Endodermal cell (in vitro differentiated cells): ENCODE data around the gene GRIP1. TPM values are rescaled to one million over a fixed set of nuclear protein-coding genes. Genes with fewer than 3 reads are reported as not detected.

Source experiments
- DNase-seq: peaks from one replicate; pipeline ENCODE4 v3.0.0-alpha.2; 2017
- H3K27ac ChIP-seq: 2 replicates; pipeline ENCODE4 v1.5.1; 2013; ENCODE audit warnings: mild to moderate bottlenecking, low read depth, low read length, moderate library complexity
- H3K27me3 ChIP-seq: 2 replicates; pipeline ENCODE4 v1.6.1; 2013; ENCODE audit warnings: mild to moderate bottlenecking, low read length, moderate library complexity; ENCODE audit not compliant: insufficient read depth, control insufficient read depth, poor library complexity, severe bottlenecking
- H3K36me3 ChIP-seq: 2 replicates; pipeline ENCODE4 v1.7.0; 2013; ENCODE audit warnings: mild to moderate bottlenecking, low read length, moderate library complexity; ENCODE audit not compliant: control insufficient read depth, insufficient read depth
- H3K4me1 ChIP-seq: one replicate; pipeline ENCODE4 v1.7.0; 2013; ENCODE audit warnings: low read length; ENCODE audit not compliant: control insufficient read depth, insufficient read depth
- H3K4me3 ChIP-seq: 2 replicates; pipeline ENCODE4 v1.5.1; 2013; ENCODE audit warnings: mild to moderate bottlenecking, low read length, moderate library complexity
- H3K9ac ChIP-seq: 2 replicates; pipeline ENCODE4 v1.6.1; 2013; ENCODE audit warnings: mild to moderate bottlenecking, low read length, moderate library complexity; ENCODE audit not compliant: poor library complexity, severe bottlenecking; ENCODE audit errors: extremely low read depth
- H3K9me3 ChIP-seq: 2 replicates; pipeline ENCODE4 v1.6.1; 2013; ENCODE audit warnings: mild to moderate bottlenecking, low read length, moderate library complexity; ENCODE audit not compliant: control insufficient read depth
- H3K27ac Mint-ChIP-seq: 2 replicates; pipeline ENCODE4 v1.8.0; 2020; ENCODE audit warnings: mixed read lengths
- H3K27me3 Mint-ChIP-seq: 2 replicates; pipeline ENCODE4 v1.8.0; 2021; ENCODE audit warnings: mild to moderate bottlenecking, mixed read lengths; ENCODE audit not compliant: insufficient read depth
- H3K36me3 Mint-ChIP-seq: 2 replicates; pipeline ENCODE4 v1.8.0; 2020; ENCODE audit warnings: low read depth, mixed read lengths
- H3K4me1 Mint-ChIP-seq: 2 replicates; pipeline ENCODE4 v1.8.0; 2020; ENCODE audit warnings: mixed read lengths
- H3K4me3 Mint-ChIP-seq: 2 replicates; pipeline ENCODE4 v1.8.0; 2020; ENCODE audit warnings: mild to moderate bottlenecking, moderate library complexity, mixed read lengths
- H3K9me3 Mint-ChIP-seq: 2 replicates; pipeline ENCODE4 v1.8.0; 2020; ENCODE audit warnings: mild to moderate bottlenecking, mixed read lengths
- CTCF ChIP-seq: fragments of 200-600 bp; sonication (generic); conservative IDR thresholded peaks from 2 replicates; pipeline ENCODE4 v1.5.0; 2021; ENCODE audit warnings: antibody characterized with exemption, mild to moderate bottlenecking
- WGBS, 2 experiments: methylation state at CpG; one replicate each; pipeline versions ENCODE4 v1.1.5 to v1.1.7; 2013; ENCODE audit warnings: missing lambda C conversion rate in 2 of 2, mixed read lengths in 1 of 2; ENCODE audit not compliant: insufficient coverage in 1 of 2, insufficient read length in 1 of 2; 5-methylcytosine and 5-hydroxymethylcytosine counted together
- total RNA-seq, 2 donors: library from RNA; stranded (reverse); fragmentation: NEBNext Ultra II Directional in 1 of 2; extraction: Animal tissue kit (Norgen Biotek cat#: 25700) in 1 of 2; gene quantifications; 2 replicates in 1 of 2; 3 replicates in 1 of 2; pipeline ENCODE4 v1.2.1, GENCODE V29; 2021

Gene GRIP1
- total RNA-seq, 2 donors from 2014 or later: 41.0 to 47.6 TPM

- no peaks in the 10 kb centered on the region for H3K36me3 ChIP-seq
- no peaks in the 10 kb centered on the region for H3K27me3 ChIP-seq
- Mint-ChIP-seq H3K4me1 (no peaks in the 10 kb centered on the region), H3K36me3 (peaks cover 4% of the 10 kb centered on the region), H3K9me3 (no peaks in the 10 kb centered on the region), H3K4me3 (no peak overlapping the region), H3K27me3 (no peaks in the 10 kb centered on the region), H3K27ac (no peak overlapping the region)
- no peak overlapping the region for H3K9ac ChIP-seq
- H3K9me3 ChIP-seq: no peaks in the 10 kb centered on the region
- H3K27ac ChIP-seq: no peak overlapping the region
- WGBS, 2 experiments: 90 to 92% methylated on average over 5 to 6 of the region's 6 CpGs
- no peaks in the 10 kb centered on the region for H3K4me1 ChIP-seq
- no peak overlapping the region for H3K4me3 ChIP-seq
- TF ChIP-seq CTCF: no peak
- DNase-seq: no peak
Measured at GRCh38 chr12:66441905-66442559, 236.8 kb downstream of the GRIP1 start.

- no peak for DNase-seq
- Mint-ChIP-seq H3K27me3 (no peaks in the 10 kb centered on the region), H3K4me1 (peaks cover 19% of the 10 kb centered on the region), H3K36me3 (no peaks in the 10 kb centered on the region), H3K27ac (no peak overlapping the region), H3K9me3 (no peaks in the 10 kb centered on the region), H3K4me3 (no peak overlapping the region)
- Histone ChIP-seq H3K9ac (no peak overlapping the region), H3K9me3 (no peaks in the 10 kb centered on the region), H3K4me1 (no peaks in the 10 kb centered on the region), H3K4me3 (no peak overlapping the region), H3K27ac (no peak overlapping the region), H3K27me3 (no peaks in the 10 kb centered on the region), H3K36me3 (no peaks in the 10 kb centered on the region)
- WGBS, 2 experiments: 82 to 91% methylated on average over 1 of the region's 1 CpG
- no peak for TF ChIP-seq CTCF
Measured at GRCh38 chr12:66438601-66439000, 240.3 kb downstream of the GRIP1 start.

- Histone ChIP-seq H3K9ac (no peak overlapping the region), H3K4me3 (no peak overlapping the region), H3K4me1 (peaks cover 7% of the 10 kb centered on the region), H3K9me3 (peaks cover 1% of the 10 kb centered on the region), H3K36me3 (no peaks in the 10 kb centered on the region), H3K27me3 (no peaks in the 10 kb centered on the region), H3K27ac (no peak overlapping the region)
- H3K27me3 Mint-ChIP-seq: no peaks in the 10 kb centered on the region
- peaks cover 8% of the 10 kb centered on the region for H3K9me3 Mint-ChIP-seq
- no peak overlapping the region for H3K27ac Mint-ChIP-seq
- H3K4me1 Mint-ChIP-seq: peaks cover 26% of the 10 kb centered on the region
- no peak for TF ChIP-seq CTCF
- H3K36me3 Mint-ChIP-seq: peaks cover 1% of the 10 kb centered on the region
- H3K4me3 Mint-ChIP-seq: no peak overlapping the region
- no peak for DNase-seq
- 97 to 100% methylated on average over 2 to 3 of the region's 4 CpGs for WGBS, 2 experiments
Measured at GRCh38 chr12:66430106-66430505, 248.8 kb downstream of the GRIP1 start.
